Esophagus muscularis mucosa (tissue), 4 donors: ENCODE measurements around the gene WWOX. TPM values are rescaled to one million over a fixed set of nuclear protein-coding genes. Genes with fewer than 3 reads are reported as not detected.

ENCODE experiments used
- DNase-seq: peaks from one replicate; pipeline ENCODE4 v3.0.0-alpha.2; 2017; ENCODE audit errors: extremely low spot score
- H3K27ac ChIP-seq, 4 donors: fragments of 200-600 bp; sonication (generic); replicated peaks in 1 of 4; 1 replicate in 3 of 4; 2 replicates in 1 of 4; pipeline ENCODE4 v1.5.1; 2016 to 2019; ENCODE audit warnings: mild to moderate bottlenecking in 1 of 4
- H3K27me3 ChIP-seq, 4 donors: fragments of 200-600 bp; sonication (generic); one replicate each; pipeline versions ENCODE4 v1.5.1 to v1.6.0; 2016 to 2019
- H3K36me3 ChIP-seq, 4 donors: fragments of 200-600 bp; sonication (generic); one replicate each; pipeline ENCODE4 v1.5.1; 2016 to 2019
- H3K4me1 ChIP-seq, 4 donors: fragments of 200-600 bp; sonication (generic); one replicate each; pipeline ENCODE4 v1.5.1; 2016 to 2019
- H3K4me3 ChIP-seq, 4 donors: fragments of 200-600 bp; sonication (generic); 1 replicate in 2 of 4; 2 replicates in 2 of 4; pipeline ENCODE4 v1.5.1; 2016 to 2019; ENCODE audit warnings: mild to moderate bottlenecking in 4 of 4, moderate library complexity in 1 of 4
- H3K9me3 ChIP-seq, 4 donors: fragments of 200-600 bp; sonication (generic); 1 replicate in 3 of 4; 2 replicates in 1 of 4; pipeline ENCODE4 v1.5.1; 2016 to 2019
- EP300 ChIP-seq: sonication (generic); formaldehyde crosslinking; IDR thresholded peaks from one replicate; pipeline ENCODE4 v1.6.1; 2017; ENCODE audit warnings: antibody characterized with exemption
- POLR2A ChIP-seq: fragments of 450-650 bp; IDR thresholded peaks from one replicate; pipeline ENCODE4 v1.6.1; 2017; ENCODE audit warnings: antibody characterized with exemption, moderate library complexity, mild to moderate bottlenecking, low read depth
- POLR2AphosphoS5 ChIP-seq, 2 donors: sonication (generic); formaldehyde crosslinking; IDR thresholded peaks; one replicate each; pipeline ENCODE4 v1.6.1; 2017; ENCODE audit warnings: antibody characterized with exemption in 2 of 2
- WGBS: methylation state at CpG from one replicate; pipeline ENCODE4 v1.1.5; 2018; 5-methylcytosine and 5-hydroxymethylcytosine counted together
- intact Hi-C: fragments of 100-400 bp; cut with DNase I; formaldehyde crosslinking; loops from one replicate; pipeline ENCODE4 v1.15.1; 2023
- total RNA-seq, 4 donors: library from RNA; depleted of rRNA; stranded (reverse); fragments of >200 nt; gene quantifications; one replicate each; pipeline versions ENCODE4 v1.1.0 to v1.2.1, GENCODE V29; 2016
- TF ChIP-seq, protein P1 (sequence below), 3 experiments: fragments of 200-600 bp in 2 of 3; fragments of 450-650 bp in 1 of 3; sonication (generic) in 2 of 3; IDR thresholded peaks; one replicate each; pipeline ENCODE4 v1.5.1; 2017 to 2019; ENCODE audit warnings: antibody characterized with exemption in 3 of 3, mild to moderate bottlenecking in 2 of 3, moderate library complexity in 1 of 3

The WWOX gene
- total RNA-seq, 4 donors from 2014 or later, result 14.4 to 27.8 (median 15.4) TPM

DNA sequence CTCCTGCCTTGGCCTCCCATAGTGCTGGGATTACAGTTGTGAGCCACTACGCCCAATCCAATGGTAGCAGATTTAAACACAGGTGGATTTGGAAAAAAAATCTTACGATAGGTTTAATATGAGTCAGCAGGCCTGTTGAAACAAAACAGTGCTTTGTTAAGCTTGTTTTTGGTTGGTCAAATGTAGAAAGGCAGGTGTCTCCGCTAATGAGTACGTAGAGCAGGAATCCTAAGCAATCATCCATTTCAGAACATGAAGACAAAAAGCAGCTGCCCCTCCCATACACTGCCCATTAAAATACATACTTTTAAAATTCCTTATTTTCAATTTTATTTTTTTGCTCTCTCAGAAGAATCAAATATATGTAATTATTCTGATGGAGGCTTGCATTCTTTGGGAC is 1.9 kb upstream of the WWOX start:
- H3K9me3 ChIP-seq, result no peaks in the 10 kb centered on the region
- no peak for DNase-seq
- intact Hi-C loops, result no loop called here
- no peak for TF ChIP-seq EP300
- TF ChIP-seq, protein P1, sequence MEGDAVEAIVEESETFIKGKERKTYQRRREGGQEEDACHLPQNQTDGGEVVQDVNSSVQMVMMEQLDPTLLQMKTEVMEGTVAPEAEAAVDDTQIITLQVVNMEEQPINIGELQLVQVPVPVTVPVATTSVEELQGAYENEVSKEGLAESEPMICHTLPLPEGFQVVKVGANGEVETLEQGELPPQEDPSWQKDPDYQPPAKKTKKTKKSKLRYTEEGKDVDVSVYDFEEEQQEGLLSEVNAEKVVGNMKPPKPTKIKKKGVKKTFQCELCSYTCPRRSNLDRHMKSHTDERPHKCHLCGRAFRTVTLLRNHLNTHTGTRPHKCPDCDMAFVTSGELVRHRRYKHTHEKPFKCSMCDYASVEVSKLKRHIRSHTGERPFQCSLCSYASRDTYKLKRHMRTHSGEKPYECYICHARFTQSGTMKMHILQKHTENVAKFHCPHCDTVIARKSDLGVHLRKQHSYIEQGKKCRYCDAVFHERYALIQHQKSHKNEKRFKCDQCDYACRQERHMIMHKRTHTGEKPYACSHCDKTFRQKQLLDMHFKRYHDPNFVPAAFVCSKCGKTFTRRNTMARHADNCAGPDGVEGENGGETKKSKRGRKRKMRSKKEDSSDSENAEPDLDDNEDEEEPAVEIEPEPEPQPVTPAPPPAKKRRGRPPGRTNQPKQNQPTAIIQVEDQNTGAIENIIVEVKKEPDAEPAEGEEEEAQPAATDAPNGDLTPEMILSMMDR (IDR thresholded peaks at IDR 0.05), result no peak
- no peak for TF ChIP-seq POLR2AphosphoS5 (IDR thresholded peaks at IDR 0.05)
- no peak for TF ChIP-seq POLR2A
- H3K4me3 ChIP-seq, result no peak overlapping the region
- H3K4me1 ChIP-seq, result peaks cover 10 to 24% (median 19%) of the 10 kb centered on the region in 4 donors
- peaks cover 0 to 10% (median 0%) of the 10 kb centered on the region in 4 donors for H3K27me3 ChIP-seq
- H3K36me3 ChIP-seq, result no peaks in the 10 kb centered on the region
- no peak overlapping the region for H3K27ac ChIP-seq
- WGBS, result 94% methylated on average over 4 of the region's 4 CpGs

DNA sequence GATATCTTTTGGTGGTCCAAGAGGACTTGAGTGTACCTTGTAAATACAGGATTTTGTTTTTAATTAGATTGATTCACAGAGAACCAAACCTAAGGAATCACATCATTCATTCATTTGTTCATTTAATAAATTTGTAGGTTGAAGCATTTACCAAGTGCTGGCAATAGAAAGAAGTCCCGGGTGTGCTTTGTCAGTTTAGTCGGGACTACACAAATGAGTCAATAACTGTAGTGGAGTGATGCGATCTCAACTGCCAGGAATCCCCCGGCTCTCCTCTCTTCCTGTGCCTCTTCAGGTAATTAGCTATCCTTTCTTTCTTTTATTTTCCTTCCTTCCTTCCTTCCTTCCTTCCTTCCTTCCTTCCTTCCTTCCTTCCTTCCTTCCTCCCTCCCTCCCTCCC is 1.4 kb upstream of the WWOX start:
- Histone ChIP-seq H3K27ac (no peak overlapping the region), H3K27me3 (peaks cover 0 to 5% (median 0%) of the 10 kb centered on the region in 4 donors), H3K4me3 (no peak overlapping the region), H3K9me3 (no peaks in the 10 kb centered on the region), H3K4me1 (peaks cover 10 to 26% (median 20%) of the 10 kb centered on the region in 4 donors), H3K36me3 (no peaks in the 10 kb centered on the region)
- 75% methylated on average over 4 of the region's 4 CpGs for WGBS
- TF ChIP-seq POLR2AphosphoS5 (IDR thresholded peaks at IDR 0.05), result no peak
- no peak for TF ChIP-seq EP300
- TF ChIP-seq, protein P1 (IDR thresholded peaks at IDR 0.05), result no peak
- TF ChIP-seq POLR2A, result no peak
- no peak for DNase-seq
- intact Hi-C loops, result no loop called here

DNA sequence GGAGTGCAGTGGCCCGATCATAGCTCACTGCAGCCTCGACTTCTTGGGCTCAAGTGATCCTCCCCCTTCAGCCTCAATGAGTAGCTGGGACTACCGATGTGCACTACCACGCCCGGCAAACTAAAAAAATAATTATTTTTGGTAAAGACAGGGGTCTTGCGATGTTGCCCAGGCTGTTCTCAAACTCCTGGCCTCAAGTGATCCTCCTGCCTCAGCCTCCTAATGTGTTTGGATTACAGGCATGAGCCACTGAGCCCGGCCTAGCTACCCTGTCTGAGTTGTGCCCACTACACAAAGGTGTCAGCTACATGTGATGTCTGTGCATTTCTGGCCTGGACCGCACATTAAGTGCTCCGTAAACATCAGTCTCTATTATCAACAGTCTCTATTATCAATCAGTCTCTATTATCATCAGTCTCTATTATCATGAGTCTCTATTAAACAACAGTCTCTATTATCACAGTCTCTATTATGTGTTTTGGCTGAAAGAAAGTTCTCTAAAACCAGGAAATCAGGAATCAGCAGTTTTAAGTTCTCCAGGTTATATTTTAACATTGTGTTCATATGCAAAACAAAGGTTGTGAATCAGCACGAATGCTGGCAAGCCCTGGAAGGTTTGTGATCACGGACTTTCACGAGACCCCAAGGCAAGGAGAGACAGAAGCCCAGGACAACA is 721 bp upstream of the WWOX start:
- Histone ChIP-seq H3K36me3 (no peaks in the 10 kb centered on the region), H3K4me3 (peak overlapping the region; percentile 75 to 100 (median 98)), H3K4me1 (peaks cover 10 to 26% (median 20%) of the 10 kb centered on the region in 4 donors), H3K27ac (peak overlapping the region; percentile 93 to 98 (median 94)), H3K27me3 (no peaks in the 10 kb centered on the region), H3K9me3 (no peaks in the 10 kb centered on the region)
- intact Hi-C loops, result no loop called here
- WGBS, result 66% methylated on average over 12 of the region's 12 CpGs
- DNase-seq, result no peak
- no peak for TF ChIP-seq POLR2AphosphoS5 (IDR thresholded peaks at IDR 0.05)
- TF ChIP-seq, protein P1 (IDR thresholded peaks at IDR 0.05), result no peak
- no peak for TF ChIP-seq EP300
- TF ChIP-seq POLR2A, result no peak

DNA sequence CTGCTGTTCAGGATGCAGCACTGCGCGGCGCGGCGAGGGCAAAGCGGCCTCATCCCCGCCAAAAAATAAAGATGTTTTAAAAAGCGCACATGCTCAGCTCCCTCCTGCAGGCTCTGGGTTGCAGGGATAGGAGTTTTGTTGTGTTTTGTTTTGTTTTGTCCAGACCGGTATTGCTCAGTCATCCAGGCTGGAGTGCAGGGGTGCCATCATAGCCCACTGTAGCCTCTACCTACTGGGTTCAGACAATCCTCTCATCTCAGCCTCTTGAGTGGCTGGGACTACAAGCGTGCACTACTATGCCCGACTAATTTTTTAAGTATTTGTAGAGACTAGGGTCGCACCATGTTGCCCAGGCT is 636 bp downstream of the WWOX start:
- no peaks in the 10 kb centered on the region for H3K9me3 ChIP-seq
- no peak for DNase-seq
- H3K4me3 ChIP-seq, result peak overlapping the region; percentile 75 to 100 (median 98)
- 12% methylated on average over 12 of the region's 12 CpGs for WGBS
- H3K4me1 ChIP-seq, result peaks cover 10 to 26% (median 20%) of the 10 kb centered on the region in 4 donors
- no peaks in the 10 kb centered on the region for H3K27me3 ChIP-seq
- TF ChIP-seq POLR2A, result no peak
- TF ChIP-seq EP300, result no peak
- TF ChIP-seq, protein P1 (IDR thresholded peaks at IDR 0.05), result peak; percentile 70 to 91 (median 84)
- intact Hi-C loops, result no loop called here
- H3K27ac ChIP-seq, result peak overlapping the region; percentile 93 to 98 (median 94)
- no peaks in the 10 kb centered on the region for H3K36me3 ChIP-seq
